Measurements from ENCODE around the gene TNNC2.
A peak's percentile ranks its signal among the peaks of the same experiment; 100 is the strongest.
"Not testable (repeated sequence)": the region's sequence is repeated elsewhere in the genome, so short reads cannot be mapped to it uniquely, and the experiment has no call there.

Gene TNNC2

DNA sequence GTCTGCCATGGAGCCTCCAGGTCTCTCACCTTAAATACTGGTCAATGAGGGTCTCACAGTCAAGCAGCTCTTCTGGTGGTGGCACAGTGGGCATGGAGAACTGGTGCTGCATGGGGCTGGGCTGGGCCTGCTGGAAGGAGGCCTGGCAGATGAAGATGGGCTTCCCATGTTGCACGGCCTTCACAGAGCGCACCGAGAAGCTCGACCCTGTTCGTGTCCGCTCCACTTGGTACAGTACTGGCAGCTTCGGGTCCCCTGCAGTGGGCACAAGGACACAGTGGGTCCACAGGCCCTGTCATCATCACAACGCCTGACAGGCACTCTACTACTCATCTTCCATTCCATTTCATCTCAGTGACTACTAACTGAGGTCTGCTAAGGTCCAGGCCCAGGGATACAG is 21.3 kb upstream of the TNNC2 start:
- DNase-seq (ENCODE audit: low spot score) = no peak

DNA sequence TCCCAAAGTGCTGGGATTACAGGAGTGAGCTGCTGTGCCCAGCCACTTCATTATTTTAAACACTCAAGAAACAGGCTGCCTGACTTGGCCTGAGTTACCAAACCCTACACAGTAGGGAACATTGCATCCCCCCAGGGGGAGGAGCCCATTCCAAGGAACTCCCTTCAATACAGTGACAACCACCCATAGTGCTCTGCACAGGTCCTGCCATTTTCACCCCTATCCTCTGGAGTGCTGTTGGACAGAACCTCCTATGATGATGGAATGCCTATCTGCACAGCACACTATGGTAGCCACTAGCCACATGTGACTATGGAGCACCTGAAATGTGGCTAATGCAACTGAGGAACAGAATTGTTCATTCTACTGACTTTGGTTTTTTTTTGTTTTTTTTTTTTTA is 18.3 kb upstream of the TNNC2 start:
- DNase-seq (ENCODE audit: low spot score) = no peak

DNA sequence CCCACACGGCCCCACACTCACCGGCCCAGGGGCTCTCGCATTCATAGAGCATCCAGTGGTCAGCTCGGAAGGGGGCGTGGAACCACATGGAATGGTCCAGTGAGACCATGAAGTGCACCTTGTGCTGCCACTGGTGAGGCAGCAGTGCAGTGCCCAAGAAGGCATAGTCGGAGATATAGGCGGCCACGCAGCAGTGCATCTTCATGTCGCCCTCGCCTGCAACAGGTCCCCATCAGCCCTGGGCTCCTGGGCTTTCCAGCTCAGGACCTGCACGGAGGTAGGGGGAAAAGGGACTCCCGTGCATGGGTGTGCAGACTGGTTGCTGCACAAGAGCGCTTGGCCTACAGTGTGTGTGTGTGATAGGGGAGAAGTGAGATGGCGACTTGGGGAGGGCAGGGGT is 16.4 kb upstream of the TNNC2 start:
- no peak for DNase-seq (ENCODE audit: low spot score)

DNA sequence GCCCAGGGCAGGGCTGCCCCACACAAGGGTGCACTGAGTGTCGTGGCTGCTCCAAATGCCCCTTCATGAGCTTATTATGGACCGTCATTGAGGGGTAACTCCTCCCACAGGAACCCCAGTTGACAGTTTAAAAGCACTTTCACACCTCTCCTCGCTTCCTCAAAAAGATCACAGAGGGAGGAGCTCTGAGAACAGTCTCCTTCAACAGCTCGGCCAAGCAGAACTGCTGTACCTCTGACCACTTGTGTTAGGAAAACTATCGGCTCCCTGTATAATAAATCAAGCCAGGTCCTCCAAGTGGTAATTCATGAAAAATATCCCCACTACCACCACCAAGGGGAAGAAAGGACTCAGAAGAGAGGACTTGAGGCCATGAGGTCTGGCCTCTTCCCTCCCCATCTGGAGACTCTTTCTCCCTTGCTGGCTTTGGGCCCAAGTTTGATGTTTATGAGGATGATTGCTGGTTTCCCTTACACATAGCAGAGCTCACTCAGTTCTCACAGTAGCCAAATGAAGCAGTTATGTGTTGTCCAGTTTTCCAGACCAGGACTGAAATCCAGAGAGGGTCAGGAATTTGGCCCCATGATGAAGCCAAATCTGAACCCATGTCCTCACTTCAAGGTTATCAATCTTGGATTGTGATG is 15.2 kb upstream of the TNNC2 start:
- no peak for DNase-seq (ENCODE audit: low spot score)

DNA sequence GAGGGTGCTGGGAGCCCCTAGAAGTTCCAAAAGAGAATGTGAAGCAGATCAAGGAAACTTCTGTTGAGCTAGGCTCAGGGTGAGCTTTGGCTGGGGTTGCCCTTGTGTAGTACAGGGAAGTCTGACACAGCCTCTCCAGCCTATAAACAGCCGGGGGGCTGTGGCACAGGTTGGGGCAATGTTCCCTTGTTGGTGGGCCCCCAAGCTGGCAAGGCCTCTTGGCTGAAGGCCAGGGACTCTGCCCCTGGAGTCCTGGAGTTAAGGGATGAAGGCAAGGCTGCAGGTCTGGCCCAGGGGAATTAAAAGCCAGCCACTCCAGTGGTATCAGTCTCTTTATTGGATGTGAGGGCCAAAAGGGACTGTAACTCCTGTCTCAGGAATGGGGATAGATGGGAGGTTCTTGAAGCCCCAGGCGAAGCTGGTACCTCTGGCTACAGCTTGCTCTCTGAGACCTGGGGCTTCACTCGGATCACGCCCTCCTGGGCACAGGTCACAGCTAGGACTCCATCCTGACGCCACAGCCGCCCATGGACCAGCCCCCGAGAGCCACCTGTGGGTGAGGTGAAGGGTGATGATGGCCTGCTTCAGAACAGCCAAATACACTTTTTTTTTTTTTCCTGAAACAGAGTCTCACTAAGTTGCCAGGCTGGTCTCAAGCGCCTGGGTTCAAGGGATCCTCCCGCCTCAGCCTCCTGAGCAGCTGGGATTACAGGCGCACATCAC is 14.5 kb upstream of the TNNC2 start:
- no peak for DNase-seq (ENCODE audit: low spot score)

DNA sequence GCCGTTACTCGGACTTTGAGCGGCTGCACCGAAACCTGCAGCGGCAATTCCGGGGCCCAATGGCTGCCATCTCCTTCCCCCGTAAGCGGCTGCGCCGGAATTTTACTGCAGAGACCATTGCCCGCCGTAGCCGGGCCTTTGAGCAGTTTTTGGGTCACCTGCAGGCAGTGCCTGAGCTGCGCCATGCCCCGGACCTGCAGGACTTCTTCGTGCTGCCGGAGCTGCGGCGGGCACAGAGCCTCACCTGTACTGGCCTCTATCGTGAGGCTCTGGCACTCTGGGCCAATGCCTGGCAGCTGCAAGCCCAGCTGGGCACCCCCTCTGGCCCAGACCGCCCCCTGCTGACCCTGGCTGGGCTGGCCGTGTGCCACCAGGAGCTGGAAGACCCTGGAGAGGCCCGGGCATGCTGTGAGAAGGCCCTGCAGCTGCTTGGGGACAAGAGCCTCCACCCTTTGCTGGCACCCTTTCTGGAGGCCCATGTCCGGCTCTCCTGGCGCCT is 13.6 kb upstream of the TNNC2 start:
- DNase-seq (ENCODE audit: low spot score) = no peak

DNA sequence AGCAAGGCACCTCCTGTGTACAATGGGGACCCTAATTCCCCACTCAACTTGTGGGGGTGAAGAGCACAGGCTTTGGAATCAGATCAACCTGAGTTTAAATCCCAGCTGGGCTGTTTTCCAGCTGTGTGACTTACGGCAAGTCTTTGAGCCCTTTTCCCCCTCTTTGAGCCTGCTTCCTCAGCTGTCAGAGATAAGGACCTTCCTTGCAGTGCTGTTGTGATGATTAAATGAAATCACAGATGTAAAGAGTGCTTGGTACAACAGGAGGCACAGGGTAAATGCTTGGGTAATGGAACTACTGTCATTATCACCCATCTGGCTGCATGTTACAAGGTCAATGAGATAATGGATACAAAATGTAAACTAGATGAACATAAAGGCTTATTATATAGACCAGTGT is 9.7 kb upstream of the TNNC2 start:
- DNase-seq (ENCODE audit: low spot score) = no peak

DNA sequence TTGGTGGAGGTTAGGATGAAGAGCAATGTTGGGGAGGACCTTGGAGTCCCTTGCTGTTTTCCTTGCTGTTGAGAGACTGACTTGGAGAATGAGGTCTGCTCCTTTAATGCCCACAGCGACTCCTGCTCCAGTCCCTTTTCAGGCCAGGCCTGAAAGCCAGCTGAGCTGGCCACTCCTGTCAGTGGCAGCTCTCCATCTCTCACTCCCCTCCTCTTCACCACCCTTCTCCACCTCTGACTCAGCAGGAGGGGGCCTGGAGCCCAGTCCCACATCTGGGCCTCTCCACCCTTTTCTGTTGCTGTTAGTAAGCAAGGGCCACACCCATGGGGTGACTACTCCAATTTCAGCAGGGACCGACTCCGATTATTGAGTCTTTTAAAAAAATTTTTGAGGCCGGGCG is 8.7 kb upstream of the TNNC2 start:
- no peak for DNase-seq (ENCODE audit: low spot score)

DNA sequence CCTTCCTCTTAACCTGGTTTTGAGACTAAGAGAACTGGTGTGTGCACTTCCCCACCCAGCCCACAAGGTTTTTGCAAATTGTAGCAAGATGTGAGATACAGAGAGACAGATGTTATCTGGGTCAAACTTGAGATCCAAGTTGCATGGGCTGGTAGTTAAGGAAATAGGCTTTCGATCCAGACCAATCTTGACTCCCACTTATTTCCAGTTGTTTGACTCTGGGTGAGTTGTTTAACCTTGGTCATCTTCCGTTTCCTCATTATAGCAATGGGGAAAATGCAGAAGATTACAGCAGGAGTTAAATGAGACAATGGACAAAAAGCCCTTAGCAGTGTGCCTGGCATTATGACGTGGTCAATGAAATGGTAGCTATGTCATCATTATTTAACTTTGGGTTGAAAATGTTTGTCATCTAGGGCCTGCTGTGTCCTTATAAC is 8.2 kb upstream of the TNNC2 start:
- no peak for DNase-seq (ENCODE audit: low spot score)

DNA sequence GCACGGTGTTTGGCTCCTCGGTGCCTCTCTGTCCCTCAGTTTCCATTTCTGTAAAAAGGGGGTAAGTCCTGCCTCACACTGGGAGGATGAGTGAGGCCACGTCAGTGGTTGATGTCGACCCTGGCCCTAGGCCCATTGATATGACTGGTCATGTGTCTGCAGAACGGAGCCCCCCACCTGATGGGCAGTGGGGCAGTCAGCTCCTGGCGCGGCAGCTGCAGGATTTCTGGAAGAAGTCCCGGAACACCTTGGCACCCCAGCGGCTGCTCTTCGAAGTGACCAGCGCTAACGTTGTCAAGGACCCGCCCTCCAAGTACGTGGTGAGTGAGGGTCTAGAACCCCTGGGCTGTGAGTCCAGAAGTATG is 7.7 kb upstream of the TNNC2 start:
- DNase-seq (ENCODE audit: low spot score) = no peak

DNA sequence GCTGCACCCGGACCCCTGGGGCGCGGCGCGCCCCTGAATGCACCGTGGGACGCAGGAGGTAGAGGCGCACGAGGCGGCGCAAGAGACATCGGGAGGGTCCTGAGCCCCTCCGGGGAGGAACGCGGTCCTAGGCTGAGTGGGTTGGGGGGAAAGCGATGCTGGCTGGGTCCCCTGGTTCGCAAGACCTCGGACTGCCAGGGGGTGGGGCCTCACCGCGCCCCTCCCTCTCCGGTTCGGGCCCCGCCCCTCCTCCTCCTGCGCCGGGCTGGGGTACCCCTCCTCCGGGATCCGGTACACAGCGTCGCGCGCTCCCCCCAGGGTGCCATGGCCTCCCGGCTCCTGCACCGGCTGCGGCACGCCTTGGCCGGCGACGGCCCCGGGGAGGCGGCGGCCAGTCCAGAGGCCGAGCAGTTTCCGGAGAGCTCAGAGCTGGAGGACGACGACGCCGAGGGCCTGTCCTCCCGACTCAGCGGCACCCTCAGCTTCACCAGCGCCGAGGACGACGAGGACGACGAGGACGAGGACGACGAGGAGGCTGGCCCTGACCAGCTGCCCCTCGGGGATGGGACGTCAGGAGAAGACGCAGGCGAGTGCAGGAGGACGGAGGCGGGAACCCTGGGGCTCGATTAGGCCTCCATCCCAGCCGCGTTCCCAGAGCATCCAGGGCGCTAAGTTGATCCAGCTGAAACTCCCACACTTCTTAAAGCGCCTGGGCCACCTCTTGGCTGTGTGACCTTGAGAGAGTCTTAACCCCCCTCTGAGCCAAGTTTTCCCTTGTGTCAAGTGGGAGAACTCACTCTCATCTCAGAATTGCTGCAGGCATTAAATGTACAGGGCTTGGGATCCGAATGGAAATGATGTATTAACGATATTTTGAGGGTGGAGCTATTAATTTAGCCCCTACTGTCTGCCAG is 7.0 kb upstream of the TNNC2 start:
- DNase-seq (ENCODE audit: low spot score) = peak; percentile 17

DNA sequence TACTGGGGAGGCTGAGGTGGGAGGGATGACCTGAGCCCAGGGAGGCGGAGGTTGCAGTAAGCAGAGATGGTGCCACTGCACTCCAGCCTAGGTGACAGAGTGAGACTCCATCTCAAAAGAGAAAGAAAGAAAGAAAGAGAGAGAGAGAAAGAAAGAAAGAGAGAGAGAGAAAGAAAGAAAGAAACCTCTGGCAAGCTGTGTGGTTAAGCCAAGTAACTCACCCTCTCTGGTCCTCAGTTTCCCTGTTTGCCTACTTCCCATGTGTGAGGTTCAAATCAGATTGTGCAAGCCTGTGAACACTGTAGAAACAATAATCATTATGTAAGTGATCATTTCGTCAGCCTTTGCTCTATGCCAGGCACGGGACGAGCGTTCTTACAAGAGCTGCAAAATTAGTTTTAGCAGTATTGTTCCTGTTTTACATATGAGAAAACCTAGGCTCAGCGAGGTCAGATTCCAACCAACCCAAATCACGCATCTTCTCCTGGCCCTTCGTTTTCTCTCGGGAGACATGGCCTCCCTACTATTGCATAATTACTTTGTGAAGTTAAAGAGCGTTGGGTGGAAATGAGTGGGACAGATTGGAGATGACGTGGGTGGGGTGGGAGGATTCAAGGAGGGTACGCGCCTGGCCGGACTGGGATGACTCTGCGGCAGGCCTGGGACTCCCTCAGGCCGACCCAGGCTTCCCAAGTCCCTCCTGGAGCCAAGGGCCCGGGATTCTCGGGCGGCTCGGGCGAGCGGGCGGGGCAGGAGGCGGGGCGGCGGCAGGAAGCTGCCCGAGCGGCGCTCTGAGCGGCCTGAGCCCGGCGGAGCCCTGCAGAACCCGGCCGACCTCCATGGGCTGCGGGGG is 6.1 kb upstream of the TNNC2 start, which contains the start of gene SNX21:
SNX21 (plus strand) TSS at position 770 of the 853 bp plus-strand sequence. CDS start 121 bp downstream, outside the sequence.
- DNase-seq (ENCODE audit: low spot score) = peak; percentile 41

DNA sequence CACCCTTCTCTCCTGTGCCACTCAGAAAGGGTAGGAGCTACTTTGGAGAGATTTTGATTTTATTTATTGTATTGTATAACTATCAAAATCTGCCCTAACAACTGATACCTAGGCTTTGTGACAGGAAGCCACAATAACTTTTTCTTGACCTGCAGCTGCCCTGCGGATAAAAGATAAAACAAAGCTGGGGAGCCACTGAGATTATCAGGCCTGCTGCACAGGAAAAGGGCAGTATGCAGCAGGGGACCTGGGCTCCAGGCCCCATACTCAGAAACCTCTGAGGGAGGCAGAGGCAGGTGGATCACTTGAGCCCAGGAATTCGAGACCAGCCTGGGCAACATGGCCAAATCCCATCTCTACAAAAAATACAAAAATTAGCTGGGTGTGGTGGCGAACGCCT is 5.5 kb upstream of the TNNC2 start:
- no peak for DNase-seq (ENCODE audit: low spot score)

DNA sequence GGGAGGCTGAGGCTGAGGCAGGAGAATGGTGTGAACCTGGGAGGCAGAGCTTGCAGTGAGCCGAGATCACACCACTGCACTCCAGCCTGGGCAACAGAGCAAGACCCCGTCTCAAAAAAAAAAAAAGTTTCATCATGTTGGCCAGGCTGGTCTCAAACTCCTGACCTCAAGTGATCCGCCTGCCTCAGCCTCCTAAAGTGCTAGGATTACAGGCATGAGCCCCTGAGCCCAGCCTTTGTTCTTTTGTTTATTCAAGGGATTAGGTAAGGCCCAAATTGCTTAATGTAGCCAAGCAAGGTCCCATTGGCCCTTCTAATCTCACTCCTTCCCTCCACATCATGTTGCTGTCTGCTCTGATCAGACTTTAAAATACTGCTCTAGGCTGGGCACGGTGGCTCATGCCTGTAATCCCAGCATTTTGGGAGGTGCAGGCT is 2.6 kb upstream of the TNNC2 start:
- not testable (repeated sequence) for DNase-seq (ENCODE audit: low spot score)

DNA sequence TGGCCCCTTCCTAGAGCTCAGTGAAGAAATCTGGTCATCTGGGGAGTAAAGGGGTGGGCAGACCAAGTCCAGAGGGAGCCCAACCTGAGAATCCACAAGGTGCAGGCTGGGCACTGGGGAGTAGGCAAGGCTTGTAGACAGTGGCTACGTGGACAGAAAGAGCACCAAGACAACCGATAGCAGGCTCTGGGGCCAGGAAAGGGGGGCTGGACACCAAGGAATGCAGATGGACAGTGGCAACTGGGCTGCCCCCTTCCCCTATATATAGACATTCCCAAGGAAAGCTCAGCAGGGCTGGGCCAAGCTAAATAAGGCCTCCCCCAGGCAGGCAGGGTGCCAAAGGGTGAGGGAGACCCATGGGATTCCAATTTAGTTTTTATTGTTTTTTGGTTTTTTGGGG is 1.5 kb upstream of the TNNC2 start:
- DNase-seq (ENCODE audit: low spot score) = no peak

DNA sequence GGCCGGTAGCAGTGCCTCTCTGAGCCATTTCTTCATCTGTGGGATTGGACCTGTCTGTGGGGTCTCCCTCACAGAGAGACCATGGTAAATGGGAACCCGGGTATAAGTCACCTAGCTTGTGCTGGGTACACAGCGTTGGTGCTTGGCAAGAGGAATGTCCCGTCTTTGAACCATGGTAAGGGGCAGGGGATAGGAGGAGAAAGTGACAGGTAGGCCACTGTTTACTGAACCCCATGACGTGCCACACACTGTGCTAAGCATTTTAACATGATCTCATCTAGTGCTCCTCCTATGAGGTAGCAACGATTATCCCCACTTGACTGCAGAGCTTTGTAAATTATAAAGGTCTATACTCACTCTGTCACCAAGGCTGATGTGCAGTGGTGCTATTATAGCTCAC is 600 bp upstream of the TNNC2 start:
- DNase-seq (ENCODE audit: low spot score) = no peak

DNA sequence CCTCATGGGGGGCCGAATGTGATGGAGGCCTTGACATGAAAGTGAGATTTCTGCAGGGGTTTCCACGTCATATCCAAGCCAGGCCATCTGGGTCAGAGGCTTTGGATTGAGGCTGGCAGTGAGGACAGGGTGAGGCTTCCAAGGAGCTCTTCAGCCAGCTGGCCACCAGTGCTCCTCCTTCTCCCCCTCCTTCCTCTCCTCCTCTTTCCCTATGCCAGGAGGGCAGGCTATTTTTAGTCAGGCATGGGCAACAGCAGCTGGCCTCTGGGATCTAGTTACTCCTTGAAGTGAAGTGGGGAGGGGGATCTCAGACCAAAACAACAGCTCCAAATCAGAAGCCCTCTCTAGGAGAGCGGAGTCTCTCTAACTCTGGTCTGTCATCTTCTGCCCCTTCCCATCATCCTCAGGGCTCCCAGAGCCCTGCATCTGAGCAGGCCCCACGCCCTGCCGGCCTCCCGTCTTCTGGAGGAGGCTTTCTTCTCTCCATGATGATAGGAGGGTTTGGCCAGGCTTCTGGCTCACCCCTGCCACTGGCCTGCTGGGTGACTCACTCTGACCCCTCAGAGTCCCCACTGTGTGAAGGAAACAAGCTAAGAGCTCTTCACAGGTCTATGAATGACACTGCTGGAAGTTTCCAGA is 612 bp downstream of the TNNC2 start:
- DNase-seq (ENCODE audit: low spot score) = no peak

DNA sequence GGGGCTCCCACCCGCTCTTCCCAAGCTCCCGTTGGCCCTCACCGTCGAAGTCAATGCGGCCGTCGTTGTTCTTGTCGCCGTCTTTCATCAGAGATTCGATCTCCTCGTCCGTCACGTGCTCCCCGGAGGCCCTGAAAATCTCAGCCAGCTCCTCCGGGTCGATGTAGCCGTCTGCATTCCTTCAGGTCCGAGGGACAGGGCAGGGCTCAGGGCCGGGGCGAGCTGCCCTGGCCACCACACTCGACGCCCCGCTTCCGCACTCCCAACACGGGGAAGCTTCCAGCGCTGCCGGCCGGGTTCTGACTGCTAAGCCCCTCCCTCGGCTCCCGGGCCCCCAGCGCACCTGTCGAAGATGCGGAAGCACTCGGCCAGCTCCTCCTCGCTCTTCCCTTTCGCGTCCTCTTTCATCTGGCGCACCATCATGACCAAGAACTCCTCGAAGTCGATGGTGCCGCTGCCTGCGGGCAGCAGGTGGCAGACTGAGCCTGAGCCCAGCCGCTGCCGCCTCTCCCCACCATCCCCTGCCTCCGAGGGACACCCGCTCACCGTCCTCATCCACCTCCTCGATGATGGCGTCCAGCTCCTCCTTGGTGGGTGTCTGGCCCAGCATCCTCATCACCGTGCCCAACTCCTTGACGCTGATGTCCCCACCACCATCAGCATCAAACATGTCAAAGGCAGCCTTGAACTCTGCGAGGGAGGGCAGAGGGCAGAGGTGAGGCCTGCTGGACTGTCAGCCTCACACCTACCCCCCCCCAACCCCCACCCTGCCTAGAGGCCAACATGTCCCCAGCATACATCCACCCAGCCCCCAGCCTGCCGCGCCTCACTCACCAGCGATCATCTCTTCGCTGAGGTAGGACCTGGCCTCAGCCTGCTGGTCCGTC is 2.9 kb downstream of the TNNC2 start:
- peak; percentile 53 for DNase-seq (ENCODE audit: low spot score)

DNA sequence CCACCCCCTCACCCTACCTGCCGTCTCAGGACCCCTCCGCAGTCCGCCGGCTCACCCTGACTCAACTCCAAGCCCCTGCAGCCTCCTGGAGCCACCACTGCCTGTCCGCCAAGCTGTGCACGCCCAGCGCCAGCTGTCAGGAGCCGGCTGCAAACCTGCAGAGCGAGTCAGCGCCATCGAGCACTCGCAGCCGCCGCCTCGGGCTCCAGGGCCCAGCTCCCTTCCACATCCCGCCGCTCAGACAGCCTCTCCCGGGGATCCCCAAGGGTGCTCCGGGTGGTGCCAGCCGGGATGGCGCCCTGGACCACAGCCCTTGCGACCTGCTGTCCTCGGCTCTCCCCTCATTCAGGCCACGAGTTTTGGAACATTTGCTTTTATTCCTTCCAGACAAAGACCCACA is 4.3 kb downstream of the TNNC2 start:
- DNase-seq (ENCODE audit: low spot score) = no peak

DNA sequence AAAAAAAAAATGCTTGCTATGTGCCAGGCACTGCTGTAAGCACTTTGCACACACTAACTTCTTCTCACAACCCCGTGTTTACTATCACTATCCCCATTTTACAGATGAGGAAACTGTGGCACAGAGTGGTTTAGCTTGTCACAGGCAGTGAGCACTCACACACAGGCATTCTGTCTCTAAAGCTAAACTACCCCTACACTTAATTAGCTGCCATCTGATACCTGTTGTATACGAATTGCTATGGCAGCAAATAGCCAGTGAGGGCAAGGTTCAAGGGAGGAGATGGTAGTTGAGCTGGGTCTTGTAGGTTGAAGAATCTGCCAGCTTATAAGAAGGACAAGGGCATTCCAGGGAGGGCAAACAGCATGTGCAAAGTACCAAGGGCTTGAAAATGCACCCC is 5.2 kb downstream of the TNNC2 start:
- no peak for DNase-seq (ENCODE audit: low spot score)

All from activated CD4-positive, alpha-beta T cell treated with anti-CD3 and anti-CD28 coated beads, Interleukin-2, Interleukin-4, amounts not matched to agents 100 ng/mL and 50 ng/mL, durations not matched to agents 16 hours and 8 hours (primary cell).